NCI-H345 (cell line): ENCODE data around the gene CPT1C.

ENCODE experiments used
- DNase-seq: peaks from one replicate; lab custom pipeline; 2025; lab: John Stamatoyannopoulos, UW

Gene CPT1C

DNA sequence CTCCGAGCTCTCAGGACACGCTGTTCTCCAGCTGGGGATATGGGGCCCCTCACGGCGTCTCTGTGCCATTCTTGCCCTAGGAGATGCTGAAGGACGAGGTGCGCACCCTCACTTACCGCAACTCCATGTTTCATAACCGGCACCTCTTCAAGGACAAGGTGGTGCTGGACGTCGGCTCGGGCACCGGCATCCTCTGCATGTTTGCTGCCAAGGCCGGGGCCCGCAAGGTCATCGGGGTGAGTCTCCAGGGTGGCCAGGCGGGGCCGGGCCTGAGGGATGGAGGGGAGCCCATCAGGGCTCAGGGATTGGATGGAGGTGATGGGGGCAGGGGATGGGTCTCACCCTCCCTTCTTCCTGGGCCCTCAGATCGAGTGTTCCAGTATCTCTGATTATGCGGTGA lies 9.1 kb upstream of the CPT1C start:
- DNase-seq: no peak

- DNase-seq: no peak
Measured at GRCh38 chr19:49682274-49682673, 8.6 kb upstream of the CPT1C start.

DNA sequence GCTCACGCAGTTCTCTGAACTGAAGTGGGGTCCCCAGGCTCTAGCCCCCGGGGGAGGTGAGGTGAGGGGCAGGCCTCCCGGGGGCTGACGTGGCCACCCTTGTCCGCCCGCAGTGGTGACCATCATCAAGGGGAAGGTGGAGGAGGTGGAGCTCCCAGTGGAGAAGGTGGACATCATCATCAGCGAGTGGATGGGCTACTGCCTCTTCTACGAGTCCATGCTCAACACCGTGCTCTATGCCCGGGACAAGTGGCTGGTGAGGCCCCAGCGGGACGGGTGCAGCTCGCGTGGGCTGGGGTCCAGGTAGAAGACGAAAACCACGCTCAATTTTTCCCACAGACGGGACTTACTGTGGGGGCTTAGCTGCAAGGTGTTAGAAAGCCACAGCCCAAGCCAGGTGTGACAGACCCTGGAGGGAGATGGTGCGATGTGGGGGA lies 7.1 kb upstream of the CPT1C start:
- no peak for DNase-seq

DNA sequence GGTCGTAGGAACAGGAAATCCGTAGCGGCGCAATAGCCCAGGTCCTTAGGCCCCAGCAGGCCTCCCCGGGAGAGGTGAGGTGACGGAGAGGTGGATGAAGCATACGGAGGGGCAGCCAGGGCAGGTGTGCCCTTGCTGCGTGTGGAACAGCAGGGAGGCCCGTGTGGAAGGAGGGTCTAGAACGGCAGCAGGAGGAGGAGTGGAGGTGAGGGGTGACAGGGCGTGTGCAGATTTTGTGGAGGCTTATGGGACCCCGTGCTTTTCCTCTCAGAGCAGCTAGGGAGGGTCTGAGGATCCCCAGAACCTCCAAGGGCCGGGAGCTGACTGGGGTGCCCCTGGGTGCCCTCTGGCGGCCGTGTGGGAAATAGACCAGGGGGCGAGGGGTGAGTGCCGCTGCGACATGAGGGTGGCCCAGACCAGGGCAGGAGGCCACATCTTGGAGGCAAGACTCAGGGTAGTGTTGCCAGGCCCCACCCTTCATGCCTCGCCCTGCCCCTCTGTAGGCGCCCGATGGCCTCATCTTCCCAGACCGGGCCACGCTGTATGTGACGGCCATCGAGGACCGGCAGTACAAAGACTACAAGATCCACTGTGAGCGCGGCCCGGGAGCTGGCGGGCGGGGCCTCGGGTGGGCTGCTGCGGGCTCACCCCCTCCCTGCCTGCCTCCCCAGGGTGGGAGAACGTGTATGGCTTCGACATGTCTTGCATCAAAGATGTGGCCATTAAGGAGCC lies 6.5 kb upstream of the CPT1C start:
- no peak for DNase-seq

GRCh38 chr19:49684983-49685553 lies 5.8 kb upstream of the CPT1C start:
- DNase-seq: no peak

GRCh38 chr19:49685845-49686332 lies 5.0 kb upstream of the CPT1C start:
- no peak for DNase-seq

DNA sequence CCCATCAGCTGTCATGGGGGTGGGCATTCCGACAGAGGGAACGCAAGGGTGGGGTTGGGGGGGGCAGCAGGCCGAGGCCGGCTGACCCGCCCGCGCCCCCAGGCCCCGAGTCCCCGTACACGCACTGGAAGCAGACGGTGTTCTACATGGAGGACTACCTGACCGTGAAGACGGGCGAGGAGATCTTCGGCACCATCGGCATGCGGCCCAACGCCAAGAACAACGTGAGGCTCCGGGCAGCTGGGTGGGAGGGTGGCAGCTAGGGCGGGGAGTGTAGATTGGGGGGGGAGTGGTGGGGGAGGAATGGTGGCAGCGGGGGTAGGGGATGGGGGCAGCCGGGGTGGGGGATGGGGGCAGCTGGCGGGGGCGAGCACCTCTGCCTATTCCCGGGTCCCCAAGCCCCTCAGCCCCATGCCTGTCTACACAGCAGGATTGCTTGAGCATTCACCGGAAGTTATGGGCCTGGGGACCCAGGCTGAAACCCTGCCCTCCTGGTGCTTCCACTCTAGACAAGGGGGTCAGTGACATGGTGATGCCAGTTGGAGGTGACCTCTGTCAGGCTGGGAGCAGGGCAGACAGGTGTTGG lies 4.3 kb upstream of the CPT1C start:
- DNase-seq: no peak

GRCh38 chr19:49687150-49687549 lies 3.8 kb upstream of the CPT1C start:
- DNase-seq: no peak

GRCh38 chr19:49687566-49688316 lies 3.2 kb upstream of the CPT1C start:
- DNase-seq: no peak

GRCh38 chr19:49688531-49689132 lies 2.3 kb upstream of the CPT1C start:
- DNase-seq: no peak

GRCh38 chr19:49689133-49690078 lies 1.5 kb upstream of the CPT1C start, which contains the start of gene ADM5:
Gene ADM5, plus strand, starts transcription at chr19:49689594. Its CDS starts 244 bp downstream, at chr19:49689838.
- peak; percentile 59 for DNase-seq

GRCh38 chr19:49690079-49690655 lies 749 bp upstream of the CPT1C start:
- DNase-seq: no peak

GRCh38 chr19:49691243-49692146 lies 579 bp downstream of the CPT1C start:
- DNase-seq: peak; percentile 74

GRCh38 chr19:49692147-49692506 lies 1.2 kb downstream of the CPT1C start:
- DNase-seq: no peak

- DNase-seq: no peak
Measured at GRCh38 chr19:49696115-49696514, 5.2 kb downstream of the CPT1C start.

DNA sequence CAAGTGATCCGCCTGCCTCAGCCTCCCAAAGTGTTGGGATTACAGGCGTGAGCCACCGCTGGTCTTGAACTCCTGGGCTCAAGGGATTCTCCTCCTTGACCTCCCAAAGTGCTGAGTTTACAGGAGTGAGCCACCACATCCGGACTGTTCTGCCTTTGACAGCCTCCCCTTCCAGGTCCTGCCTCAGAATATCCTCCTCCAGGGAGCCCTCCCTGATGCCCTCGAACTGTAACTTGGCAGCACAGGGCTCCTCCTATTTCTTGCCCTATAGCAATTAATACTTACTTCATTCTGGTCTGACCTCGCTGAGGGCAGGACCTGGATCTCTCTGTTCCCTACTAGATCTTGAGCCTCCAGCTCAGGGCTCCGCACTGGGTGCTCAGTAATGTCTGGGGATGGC lies 5.9 kb downstream of the CPT1C start:
- DNase-seq: no peak

DNA sequence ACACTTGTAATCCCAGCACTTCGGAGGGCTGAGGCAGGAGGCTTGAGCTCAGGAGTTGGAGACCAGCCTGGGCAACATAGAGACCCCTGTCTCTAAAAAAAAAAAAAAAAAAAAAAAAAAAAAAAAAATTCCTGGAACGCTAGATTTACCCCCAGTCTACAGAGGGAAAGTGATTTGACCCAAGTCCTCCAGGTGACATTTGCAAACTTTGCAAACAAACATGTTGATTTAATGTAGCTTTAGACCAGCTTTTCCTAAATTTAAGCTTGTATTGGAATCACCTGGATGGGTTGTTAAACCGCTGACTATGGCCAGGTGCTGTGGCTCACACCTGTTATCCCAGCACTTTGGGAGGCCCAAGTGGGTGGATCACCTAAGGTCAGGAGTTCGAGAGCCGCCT lies 8.4 kb downstream of the CPT1C start:
- DNase-seq: no peak

GRCh38 chr19:49700563-49700962 lies 9.6 kb downstream of the CPT1C start:
- DNase-seq: no peak

DNA sequence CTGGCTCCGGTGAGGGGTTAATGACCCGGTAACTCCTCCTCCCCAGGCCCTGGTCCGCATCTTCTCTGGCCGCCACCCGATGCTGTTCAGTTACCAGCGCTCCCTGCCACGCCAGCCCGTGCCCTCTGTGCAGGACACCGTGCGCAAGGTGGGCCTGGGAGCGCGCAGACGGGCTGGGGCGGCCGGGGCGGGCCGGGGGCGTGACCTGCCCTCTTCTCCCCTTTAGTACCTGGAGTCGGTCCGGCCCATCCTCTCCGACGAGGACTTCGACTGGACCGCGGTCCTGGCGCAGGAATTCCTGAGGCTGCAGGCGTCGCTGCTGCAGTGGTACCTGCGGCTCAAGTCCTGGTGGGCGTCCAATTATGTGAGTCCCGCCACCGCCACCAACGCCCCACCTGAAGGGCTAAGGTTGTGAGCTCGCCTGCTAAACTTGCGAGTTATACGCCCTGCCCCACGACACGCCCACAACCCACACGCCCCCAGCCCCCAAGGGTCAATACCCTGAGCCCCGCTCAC lies 10.4 kb downstream of the CPT1C start:
- DNase-seq: no peak
